Measurements from ENCODE around the gene CD200R1. TPM values are rescaled to one million over a fixed set of nuclear protein-coding genes. Genes with fewer than 3 reads are reported as not detected.

CD200R1 gene, protein sequence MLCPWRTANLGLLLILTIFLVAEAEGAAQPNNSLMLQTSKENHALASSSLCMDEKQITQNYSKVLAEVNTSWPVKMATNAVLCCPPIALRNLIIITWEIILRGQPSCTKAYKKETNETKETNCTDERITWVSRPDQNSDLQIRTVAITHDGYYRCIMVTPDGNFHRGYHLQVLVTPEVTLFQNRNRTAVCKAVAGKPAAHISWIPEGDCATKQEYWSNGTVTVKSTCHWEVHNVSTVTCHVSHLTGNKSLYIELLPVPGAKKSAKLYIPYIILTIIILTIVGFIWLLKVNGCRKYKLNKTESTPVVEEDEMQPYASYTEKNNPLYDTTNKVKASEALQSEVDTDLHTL
- total RNA-seq, result not detected in 2 replicates

DNA sequence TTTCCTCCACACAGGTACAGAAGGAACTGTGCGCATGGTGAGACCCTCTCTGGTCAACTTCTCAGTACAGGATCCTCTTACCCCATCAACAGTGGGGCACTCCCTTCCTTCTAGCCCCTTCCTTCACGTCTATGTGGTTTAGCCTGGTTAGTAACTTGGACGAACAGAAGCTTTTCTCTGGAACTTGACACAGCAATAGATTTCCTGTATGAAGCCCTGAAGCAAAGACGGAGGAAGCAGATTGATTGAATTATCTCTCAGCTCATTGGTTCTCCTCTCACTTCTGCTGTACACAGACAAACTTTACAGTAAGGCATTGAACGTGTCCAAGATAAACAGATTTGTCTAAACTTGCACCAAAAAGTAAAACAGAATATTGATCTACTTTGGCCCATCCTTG, at the start of gene CD200R1:
TSS of gene CD200R1 (minus strand) at position 210 of the 400 bp plus-strand sequence. CDS start 246 bp downstream, outside the sequence.

DNA sequence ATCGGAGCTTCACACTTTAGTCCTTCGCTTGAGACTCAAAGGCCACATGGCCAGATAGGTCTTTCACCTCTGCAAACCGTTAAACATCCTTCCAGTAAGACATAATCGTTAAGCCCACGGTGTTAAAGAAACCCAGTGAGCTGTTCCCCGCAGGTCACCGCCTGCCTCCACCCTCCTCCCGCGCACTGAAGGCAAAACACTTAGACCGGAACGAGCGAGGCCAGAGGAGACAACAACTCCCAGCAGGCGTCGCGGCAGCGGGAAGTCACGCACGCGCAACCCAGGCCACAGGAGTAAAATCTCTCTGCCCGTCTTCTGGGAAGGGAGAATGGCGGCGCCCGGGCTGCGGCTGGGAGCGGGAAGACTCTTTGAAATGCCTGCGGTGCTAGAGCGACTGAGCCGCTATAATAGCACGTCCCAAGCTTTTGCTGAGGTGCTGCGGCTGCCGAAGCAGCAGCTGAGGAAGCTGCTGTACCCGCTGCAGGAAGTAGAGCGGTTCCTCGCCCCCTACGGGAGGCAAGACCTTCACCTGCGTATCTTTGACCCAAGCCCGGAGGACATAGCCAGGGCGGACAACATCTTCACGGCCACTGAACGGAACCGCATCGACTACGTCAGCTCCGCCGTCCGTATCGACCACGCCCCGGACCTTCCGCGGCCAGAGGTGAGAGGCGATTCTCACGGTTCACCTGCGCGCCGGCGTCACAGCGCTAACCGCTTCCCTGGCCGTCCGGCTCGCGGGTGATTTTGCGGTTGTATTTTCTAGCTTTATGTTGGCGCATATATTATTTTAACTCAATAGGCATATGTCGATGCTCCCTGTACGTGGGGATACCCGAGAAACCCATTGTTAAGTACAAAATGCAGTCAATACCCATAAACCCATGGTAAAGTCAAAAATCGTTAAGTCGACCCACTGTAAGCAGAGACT, 16.0 kb upstream of the CD200R1 start, which contains the start of gene GTPBP8:
TSS of gene GTPBP8 (plus strand) at position 313 of the 931 bp plus-strand sequence. CDS start at position 329, 16 bp downstream.

Other genes with a start within 250 kb of the CD200R1 start
- gene CD200R1L, start 128.2 kb downstream of the CD200R1 start, total RNA-seq, result not detected in 2 replicates
- gene GTPBP8, start 15.9 kb upstream of the CD200R1 start, total RNA-seq, result 13.7 and 32.0 TPM in 2 replicates
- 16.6 and 23.2 TPM in 2 replicates for gene BOC, start 236.5 kb upstream of the CD200R1 start, total RNA-seq